ENCODE results near the gene ZNF438. TPM values are rescaled to one million over a fixed set of nuclear protein-coding genes. Genes with fewer than 3 reads are reported as not detected.

Gene ZNF438
- polyA plus RNA-seq, 3 donors: 5.4 to 11.1 (median 9.3) TPM

GRCh38 chr10:30866896-30867295 lies 164.8 kb downstream of the ZNF438 start:
- Histone ChIP-seq H4K20me1 (ENCODE audit: insufficient read depth, low read length) (no peaks in the 10 kb centered on the region), H3K27ac (ENCODE audit: low read depth in 1 of 2, low read length in 2 of 2) (no peak overlapping the region), H3K36me3 (replicated peaks in 1 of 2; ENCODE audit: control insufficient read depth in 1 of 2, insufficient read depth in 2 of 2, low read length in 2 of 2) (peaks cover 8 to 26% of the 10 kb centered on the region in 2 donors), H3K27me3 (ENCODE audit: control insufficient read depth in 2 of 2, insufficient read depth in 2 of 2, low read length in 2 of 2) (no peaks in the 10 kb centered on the region), H3K4me2 (replicated peaks; ENCODE audit: extremely low read depth, low read length, poor library complexity, severe bottlenecking) (no peak overlapping the region), H3K9me3 (replicated peaks in 1 of 2; ENCODE audit: control insufficient read depth in 1 of 2, insufficient read depth in 1 of 2, low read length in 2 of 2) (no peaks in the 10 kb centered on the region), H3K4me1 (ENCODE audit: control insufficient read depth in 1 of 2, insufficient read depth in 2 of 2, low read length in 2 of 2) (peaks cover 30 to 40% of the 10 kb centered on the region in 2 donors), H3K4me3 (replicated peaks in 1 of 3; ENCODE audit: low read depth in 2 of 3, low read length in 3 of 3) (no peak overlapping the region), H2AFZ (ENCODE audit: insufficient read depth, low read depth, low read length, poor library complexity, severe bottlenecking) (no peak overlapping the region), H3K9ac (ENCODE audit: insufficient read depth, low read length, poor library complexity, severe bottlenecking) (no peak overlapping the region), H3K79me2 (ENCODE audit: insufficient read depth, low read length) (peaks cover 2% of the 10 kb centered on the region)
- no peak overlapping the region for H3K4me3 Mint-ChIP-seq
- intact Hi-C loops (cut with micrococcal nuclease): loop anchor here in 1 of 2 donors (10.0 kb wide), 1 partner anchor 48 kb away; no protein-coding TSS in a partner anchor
- peaks cover 27 to 37% of the 10 kb centered on the region in 2 donors for H3K36me3 Mint-ChIP-seq
- peaks cover 0 to 4% (median 0%) of the 10 kb centered on the region in 7 donors for H3K9me3 Mint-ChIP-seq
- no peak for DNase-seq
- no peak overlapping the region for H3K27ac Mint-ChIP-seq
- peaks cover 40% of the 10 kb centered on the region for H3K4me1 Mint-ChIP-seq
- H3K27me3 Mint-ChIP-seq (ENCODE audit: low read depth in 3 of 3): no peaks in the 10 kb centered on the region
- no peak for TF ChIP-seq CTCF (IDR thresholded peaks at IDR 0.05)
- WGBS (ENCODE audit: insufficient coverage): no CpG with 5 or more reads among the region's 2 CpGs

- WGBS (ENCODE audit: insufficient coverage): no CpG with 5 or more reads among the region's 7 CpGs
- H3K27ac Mint-ChIP-seq: peak overlapping the region in 4 of 7 donors; percentile 15 to 73 (median 40)
- no peaks in the 10 kb centered on the region for H3K9me3 ChIP-seq (replicated peaks in 1 of 2; ENCODE audit: control insufficient read depth in 1 of 2, insufficient read depth in 1 of 2, low read length in 2 of 2)
- peaks cover 42 to 55% of the 10 kb centered on the region in 2 donors for H3K4me1 ChIP-seq (ENCODE audit: control insufficient read depth in 1 of 2, insufficient read depth in 2 of 2, low read length in 2 of 2)
- peaks cover 5% of the 10 kb centered on the region for H3K79me2 ChIP-seq (ENCODE audit: insufficient read depth, low read length)
- no peak overlapping the region for H3K4me2 ChIP-seq (replicated peaks; ENCODE audit: extremely low read depth, low read length, poor library complexity, severe bottlenecking)
- no peaks in the 10 kb centered on the region for H4K20me1 ChIP-seq (ENCODE audit: insufficient read depth, low read length)
- H3K4me3 ChIP-seq (replicated peaks in 1 of 3; ENCODE audit: low read depth in 2 of 3, low read length in 3 of 3): no peak overlapping the region
- H3K36me3 ChIP-seq (replicated peaks in 1 of 2; ENCODE audit: control insufficient read depth in 1 of 2, insufficient read depth in 2 of 2, low read length in 2 of 2): peaks cover 5 to 18% of the 10 kb centered on the region in 2 donors
- peak overlapping the region in 1 of 2 donors; percentile 44 for H3K27ac ChIP-seq (ENCODE audit: low read depth in 1 of 2, low read length in 2 of 2)
- no peak overlapping the region for H3K4me3 Mint-ChIP-seq
- peaks cover 0 to 4% (median 0%) of the 10 kb centered on the region in 7 donors for H3K9me3 Mint-ChIP-seq
- intact Hi-C loops (cut with micrococcal nuclease): loop anchor here in 1 of 2 donors (10.0 kb wide), 1 partner anchor 49 kb away; no protein-coding TSS in a partner anchor
- H2AFZ ChIP-seq (ENCODE audit: insufficient read depth, low read depth, low read length, poor library complexity, severe bottlenecking): no peak overlapping the region
- peaks cover 23 to 31% of the 10 kb centered on the region in 2 donors for H3K36me3 Mint-ChIP-seq
- H3K27me3 ChIP-seq (ENCODE audit: control insufficient read depth in 2 of 2, insufficient read depth in 2 of 2, low read length in 2 of 2): no peaks in the 10 kb centered on the region
- H3K4me1 Mint-ChIP-seq: peaks cover 54% of the 10 kb centered on the region
- H3K9ac ChIP-seq (ENCODE audit: insufficient read depth, low read length, poor library complexity, severe bottlenecking): no peak overlapping the region
- TF ChIP-seq CTCF (IDR thresholded peaks at IDR 0.05): no peak
- peak in 1 of 3 donors; percentile 16 for DNase-seq
- H3K27me3 Mint-ChIP-seq (ENCODE audit: low read depth in 3 of 3): no peaks in the 10 kb centered on the region
These were observed 166.3 kb downstream of the ZNF438 start for GRCh38 chr10:30865141-30865926.
